Kasumi-1 (cell line): Measurements from ENCODE around the gene ZNF333.

Source experiments
- DNase-seq, 2 experiments: peaks; one replicate each; lab custom pipeline; 2025; lab: John Stamatoyannopoulos, UW

Gene ZNF333

GRCh38 chr19:14689598-14690503 lies at the start of gene ZNF333:
TSS of gene ZNF333 (plus strand) at chr19:14690048. CDS start at chr19:14693492, 3,444 bp downstream.
- DNase-seq = peak; percentile 90 to 91

GRCh38 chr19:14648506-14648905 lies 41.3 kb upstream of the ZNF333 start:
- DNase-seq = no peak

- DNase-seq = no peak
Observed at GRCh38 chr19:14649020-14649419, 40.8 kb upstream of the ZNF333 start.

GRCh38 chr19:14650161-14650560 lies 39.7 kb upstream of the ZNF333 start:
- no peak for DNase-seq

GRCh38 chr19:14654786-14655560 lies 34.9 kb upstream of the ZNF333 start:
- no peak for DNase-seq

GRCh38 chr19:14655726-14656125 lies 34.1 kb upstream of the ZNF333 start:
- no peak for DNase-seq

- no peak for DNase-seq
Observed at GRCh38 chr19:14659874-14660489, 29.9 kb upstream of the ZNF333 start.

GRCh38 chr19:14661372-14661924 lies 28.4 kb upstream of the ZNF333 start:
- peak; percentile 68 to 76 for DNase-seq

- no peak for DNase-seq
Observed at GRCh38 chr19:14669940-14670339, 19.9 kb upstream of the ZNF333 start.

- DNase-seq = no peak
Observed at GRCh38 chr19:14670408-14670807, 19.4 kb upstream of the ZNF333 start.

- DNase-seq = peak; percentile 58 to 67
Observed at GRCh38 chr19:14672188-14672872, 17.5 kb upstream of the ZNF333 start.

- no peak for DNase-seq
Observed at GRCh38 chr19:14673088-14673487, 16.8 kb upstream of the ZNF333 start.

- peak; percentile 21 to 44 for DNase-seq
Observed at GRCh38 chr19:14674764-14675163, 15.1 kb upstream of the ZNF333 start, which contains the start of gene ADGRE3. TSS of gene ADGRE3 (minus strand) at chr19:14674844. CDS start at chr19:14674770, 74 bp downstream.

GRCh38 chr19:14676762-14677161 lies 13.1 kb upstream of the ZNF333 start:
- no peak for DNase-seq

GRCh38 chr19:14677464-14677863 lies 12.4 kb upstream of the ZNF333 start:
- no peak for DNase-seq

GRCh38 chr19:14678199-14678598 lies 11.6 kb upstream of the ZNF333 start:
- no peak for DNase-seq

- no peak for DNase-seq
Observed at GRCh38 chr19:14682084-14682483, 7.8 kb upstream of the ZNF333 start.

- peak in 1 of 2 experiments; percentile 16 for DNase-seq
Observed at GRCh38 chr19:14683439-14683838, 6.4 kb upstream of the ZNF333 start.

- peak; percentile 48 to 62 for DNase-seq
Observed at GRCh38 chr19:14686411-14686810, 3.4 kb upstream of the ZNF333 start.

GRCh38 chr19:14694641-14695266 lies 4.9 kb downstream of the ZNF333 start:
- no peak for DNase-seq

GRCh38 chr19:14695471-14695870 lies 5.6 kb downstream of the ZNF333 start:
- DNase-seq = no peak
